ENCODE measurements around the gene ATXN1. TPM values are rescaled to one million over a fixed set of nuclear protein-coding genes. Genes with fewer than 3 reads are reported as not detected.

The ATXN1 gene
- total and polyA plus RNA-seq, 2 of the 13 experiments (the other 11 are each of a cell fraction or from before 2014, with no cell fraction given), result 20.7 to 39.5 TPM

- ChIA-PET CTCF (ENCODE audit: low intra/inter-chr PET ratio, low total read pairs) (no interaction called here), POLR2A (no interaction called here)
- intact Hi-C loops (cut with micrococcal nuclease; ENCODE audit: unreplicated experiment), result no loop called here
- Histone ChIP-seq H3K27me3 (ENCODE audit: control insufficient read depth in 1 of 2, insufficient read depth in 2 of 2, low read length in 2 of 2) (no peaks in the 10 kb centered on the region), H2AFZ (ENCODE audit: low read length) (no peak overlapping the region), H3K4me2 (ENCODE audit: low read depth, low read length) (no peak overlapping the region), H3K27ac (ENCODE audit: extremely low read length, insufficient read depth, low read length) (no peak overlapping the region), H3K79me2 (ENCODE audit: insufficient read depth, low read length) (no peaks in the 10 kb centered on the region), H3K9me3 (ENCODE audit: low read length) (no peaks in the 10 kb centered on the region), H4K20me1 (ENCODE audit: insufficient read depth, low read length) (no peaks in the 10 kb centered on the region; the same call in 1 of the 2 replicates), H3K36me3 (replicated peaks in 1 of 2; ENCODE audit: control insufficient read depth in 1 of 2, insufficient read depth in 2 of 2, low read length in 2 of 2) (peaks cover 13 to 38% of the 10 kb centered on the region in 2 experiments; a peak in 4 of 5 replicates), H3K4me3 (replicated peaks in 1 of 3; ENCODE audit: insufficient read depth in 1 of 3, low read depth in 2 of 3, low read length in 3 of 3) (no peak overlapping the region), H3K4me1 (ENCODE audit: insufficient read depth, low read length) (peaks cover 20% of the 10 kb centered on the region), H3K9ac (ENCODE audit: insufficient read depth, low read depth, low read length) (no peak overlapping the region)
- peak; percentile 35; the same call in 1 of the 3 replicates for ATAC-seq
- WGBS (ENCODE audit: low lambda C conversion rate), result 96% methylated on average over 5 of the region's 5 CpGs
- DNase-seq (ENCODE audit: low spot score), result no peak
- in situ Hi-C loops (cut with HindIII; ENCODE audit: extremely low pct_ligation_motif_present, low pct_unique_long_range_greater_than_20kb), result no loop called here
- BruUV-seq (replicated peaks), result no TSS peak
- no peak for FAIRE-seq
- TF ChIP-seq, protein P1, sequence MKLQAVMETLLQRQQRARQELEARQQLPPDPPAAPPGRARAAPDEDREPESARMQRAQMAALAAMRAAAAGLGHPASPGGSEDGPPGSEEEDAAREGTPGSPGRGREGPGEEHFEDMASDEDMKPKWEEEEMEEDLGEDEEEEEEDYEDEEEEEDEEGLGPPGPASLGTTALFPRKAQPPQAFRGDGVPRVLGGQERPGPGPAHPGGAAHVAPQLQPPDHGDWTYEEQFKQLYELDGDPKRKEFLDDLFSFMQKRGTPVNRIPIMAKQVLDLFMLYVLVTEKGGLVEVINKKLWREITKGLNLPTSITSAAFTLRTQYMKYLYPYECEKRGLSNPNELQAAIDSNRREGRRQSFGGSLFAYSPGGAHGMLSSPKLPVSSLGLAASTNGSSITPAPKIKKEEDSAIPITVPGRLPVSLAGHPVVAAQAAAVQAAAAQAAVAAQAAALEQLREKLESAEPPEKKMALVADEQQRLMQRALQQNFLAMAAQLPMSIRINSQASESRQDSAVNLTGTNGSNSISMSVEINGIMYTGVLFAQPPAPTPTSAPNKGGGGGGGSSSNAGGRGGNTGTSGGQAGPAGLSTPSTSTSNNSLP (IDR thresholded peaks at IDR 0.05; ENCODE audit: low read depth, low read length), result no peak
- TF ChIP-seq SSRP1 (CRISPR knock-in tag; IDR thresholded peaks at IDR 0.05), result no peak
- no peak for TF ChIP-seq CCDC6 (CRISPR knock-in tag; IDR thresholded peaks at IDR 0.05)
- TF ChIP-seq MYNN (CRISPR knock-in tag; IDR thresholded peaks at IDR 0.05; ENCODE audit: low read depth), result no peak
- TF ChIP-seq ISX (CRISPR knock-in tag; conservative IDR thresholded peaks at IDR 0.05), result no peak
- no peak for TF ChIP-seq ZBTB42 (CRISPR knock-in tag; IDR thresholded peaks at IDR 0.05)
- no peak for TF ChIP-seq SNRNP70 (IDR thresholded peaks at IDR 0.05; ENCODE audit: low read depth, low read length)
- TF ChIP-seq ZSCAN29 (CRISPR knock-in tag; conservative IDR thresholded peaks at IDR 0.05), result no peak
- TF ChIP-seq CEBPG (CRISPR knock-in tag; IDR thresholded peaks at IDR 0.05), result no peak
- no peak for TF ChIP-seq MTA3 (CRISPR knock-in tag; IDR thresholded peaks at IDR 0.05)
- TF ChIP-seq CSRNP1 (CRISPR knock-in tag; IDR thresholded peaks at IDR 0.05), result no peak
- no peak for TF ChIP-seq MXD1 (CRISPR knock-in tag; IDR thresholded peaks at IDR 0.05)
- no peak for TF ChIP-seq MEIS1 (CRISPR knock-in tag; IDR thresholded peaks at IDR 0.05; ENCODE audit: borderline replicate concordance)
- no peak for TF ChIP-seq ZNF660 (CRISPR knock-in tag; IDR thresholded peaks at IDR 0.05; ENCODE audit: borderline replicate concordance, low read depth)
- TF ChIP-seq ZNF34 (CRISPR knock-in tag; IDR thresholded peaks at IDR 0.05; ENCODE audit: borderline replicate concordance), result no peak
- no peak for TF ChIP-seq KDM4B (CRISPR knock-in tag; IDR thresholded peaks at IDR 0.05)
These were observed 113.3 kb downstream of the ATXN1 start for GRCh38 chr6:16648003-16648402.
